Nephron (organoid): ENCODE data around the gene SIRT6.
"Not testable (repeated sequence)": the region's sequence is repeated elsewhere in the genome, so short reads cannot be mapped to it uniquely, and the experiment has no call there.

Experiments used
- H3K27ac Mint-ChIP-seq, 3 experiments: 2 replicates each; pipeline ENCODE4 v1.8.0; 2020; ENCODE audit warnings: mixed read lengths in 3 of 3, mild to moderate bottlenecking in 2 of 3, moderate library complexity in 1 of 3
- H3K27me3 Mint-ChIP-seq: 2 replicates; pipeline ENCODE4 v1.8.0; 2021; ENCODE audit warnings: low read depth, mild to moderate bottlenecking, moderate library complexity, mixed read lengths
- H3K36me3 Mint-ChIP-seq: 2 replicates; pipeline ENCODE4 v1.8.0; 2020; ENCODE audit warnings: low read depth, mixed read lengths
- H3K4me1 Mint-ChIP-seq: 2 replicates; pipeline ENCODE4 v1.8.0; 2020; ENCODE audit warnings: mixed read lengths
- H3K4me3 Mint-ChIP-seq, 3 experiments: 2 replicates each; pipeline ENCODE4 v1.8.0; 2020; ENCODE audit warnings: mild to moderate bottlenecking in 3 of 3, mixed read lengths in 3 of 3, moderate library complexity in 2 of 3
- H3K9me3 Mint-ChIP-seq: 2 replicates; pipeline ENCODE4 v1.8.0; 2020; ENCODE audit warnings: mixed read lengths
- TF ChIP-seq, protein P1 (sequence below), 3 experiments: fragments of 200-600 bp; sonication (generic); IDR thresholded peaks; one replicate each; pipeline ENCODE4 v1.5.0; 2021; ENCODE audit warnings: antibody characterized with exemption in 3 of 3; ENCODE audit not compliant: unreplicated experiment in 3 of 3

Gene SIRT6

GRCh38 chr19:4197228-4197624 lies 14.9 kb upstream of the SIRT6 start:
- Mint-ChIP-seq H3K27ac (no peak overlapping the region), H3K27me3 (peaks cover 89% of the 10 kb centered on the region), H3K4me1 (peaks cover 11% of the 10 kb centered on the region), H3K9me3 (peaks cover 6% of the 10 kb centered on the region), H3K36me3 (peaks cover 7% of the 10 kb centered on the region), H3K4me3 (peak overlapping the region; percentile 65 to 76 (median 76))
- TF ChIP-seq, protein P1, sequence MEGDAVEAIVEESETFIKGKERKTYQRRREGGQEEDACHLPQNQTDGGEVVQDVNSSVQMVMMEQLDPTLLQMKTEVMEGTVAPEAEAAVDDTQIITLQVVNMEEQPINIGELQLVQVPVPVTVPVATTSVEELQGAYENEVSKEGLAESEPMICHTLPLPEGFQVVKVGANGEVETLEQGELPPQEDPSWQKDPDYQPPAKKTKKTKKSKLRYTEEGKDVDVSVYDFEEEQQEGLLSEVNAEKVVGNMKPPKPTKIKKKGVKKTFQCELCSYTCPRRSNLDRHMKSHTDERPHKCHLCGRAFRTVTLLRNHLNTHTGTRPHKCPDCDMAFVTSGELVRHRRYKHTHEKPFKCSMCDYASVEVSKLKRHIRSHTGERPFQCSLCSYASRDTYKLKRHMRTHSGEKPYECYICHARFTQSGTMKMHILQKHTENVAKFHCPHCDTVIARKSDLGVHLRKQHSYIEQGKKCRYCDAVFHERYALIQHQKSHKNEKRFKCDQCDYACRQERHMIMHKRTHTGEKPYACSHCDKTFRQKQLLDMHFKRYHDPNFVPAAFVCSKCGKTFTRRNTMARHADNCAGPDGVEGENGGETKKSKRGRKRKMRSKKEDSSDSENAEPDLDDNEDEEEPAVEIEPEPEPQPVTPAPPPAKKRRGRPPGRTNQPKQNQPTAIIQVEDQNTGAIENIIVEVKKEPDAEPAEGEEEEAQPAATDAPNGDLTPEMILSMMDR (IDR thresholded peaks at IDR 0.05; ENCODE audit: unreplicated experiment in 3 of 3) = no peak

- peaks cover 6% of the 10 kb centered on the region for H3K9me3 Mint-ChIP-seq
- H3K27me3 Mint-ChIP-seq = peaks cover 83% of the 10 kb centered on the region
- peaks cover 7% of the 10 kb centered on the region for H3K36me3 Mint-ChIP-seq
- peaks cover 11% of the 10 kb centered on the region for H3K4me1 Mint-ChIP-seq
- no peak overlapping the region for H3K27ac Mint-ChIP-seq
- H3K4me3 Mint-ChIP-seq = peak overlapping the region; percentile 65 to 76 (median 76)
- TF ChIP-seq, protein P1 (IDR thresholded peaks at IDR 0.05; ENCODE audit: unreplicated experiment in 3 of 3) = no peak
Measured at GRCh38 chr19:4196587-4197148, 14.3 kb upstream of the SIRT6 start.

DNA sequence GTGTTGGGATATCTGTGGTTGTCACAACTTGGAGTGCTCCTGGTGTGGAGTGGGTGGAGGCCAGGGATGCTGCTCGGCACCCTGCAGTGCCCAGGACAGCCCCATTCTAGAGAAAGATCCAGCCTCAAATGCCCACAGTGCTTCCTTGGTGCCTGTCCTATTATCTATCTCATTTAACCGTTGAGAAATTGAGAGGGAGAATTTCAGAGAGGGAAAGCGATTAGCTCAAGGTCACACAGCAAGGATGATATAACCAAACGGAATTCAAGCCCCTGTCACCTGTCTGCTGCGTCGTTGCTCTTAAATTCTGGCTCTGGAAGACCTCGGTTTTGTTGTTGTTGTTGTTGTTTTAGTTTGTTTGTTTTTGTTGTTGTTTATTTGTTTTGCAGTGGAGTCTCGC lies 13.6 kb upstream of the SIRT6 start:
- TF ChIP-seq, protein P1 (IDR thresholded peaks at IDR 0.05; ENCODE audit: unreplicated experiment in 3 of 3) = no peak
- Mint-ChIP-seq H3K36me3 (peaks cover 7% of the 10 kb centered on the region), H3K9me3 (peaks cover 6% of the 10 kb centered on the region), H3K27me3 (peaks cover 77% of the 10 kb centered on the region), H3K4me3 (peak overlapping the region in 1 of 3 experiments; percentile 11), H3K4me1 (peaks cover 11% of the 10 kb centered on the region), H3K27ac (no peak overlapping the region)

DNA sequence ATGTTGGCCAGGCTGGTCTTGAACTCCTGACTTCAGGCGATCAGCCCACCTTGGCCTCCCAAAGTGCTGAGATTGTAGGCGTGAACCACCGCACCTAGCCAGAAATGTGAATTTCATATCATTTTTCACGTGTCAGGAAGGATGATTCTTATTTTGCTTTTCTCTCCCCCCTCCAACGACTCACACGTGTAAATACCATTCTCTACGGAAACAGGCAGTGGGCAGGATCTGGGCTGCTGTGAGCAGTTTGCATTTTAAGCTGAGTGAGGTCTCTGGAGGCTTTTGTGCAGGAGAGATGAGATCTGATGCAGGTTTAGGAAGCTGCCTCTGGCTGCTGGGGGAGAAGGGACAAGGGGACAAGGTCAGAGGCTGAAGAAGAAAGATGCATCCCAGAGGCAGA lies 12.0 kb upstream of the SIRT6 start:
- no peak overlapping the region for H3K4me3 Mint-ChIP-seq
- peaks cover 7% of the 10 kb centered on the region for H3K36me3 Mint-ChIP-seq
- no peak overlapping the region for H3K27ac Mint-ChIP-seq
- H3K9me3 Mint-ChIP-seq = peaks cover 6% of the 10 kb centered on the region
- H3K4me1 Mint-ChIP-seq = peaks cover 11% of the 10 kb centered on the region
- H3K27me3 Mint-ChIP-seq = peaks cover 63% of the 10 kb centered on the region
- TF ChIP-seq, protein P1 (IDR thresholded peaks at IDR 0.05; ENCODE audit: unreplicated experiment in 3 of 3) = no peak

GRCh38 chr19:4192537-4192936 lies 10.2 kb upstream of the SIRT6 start:
- not testable (repeated sequence) for H3K4me3 Mint-ChIP-seq, H3K9me3 Mint-ChIP-seq, H3K27ac Mint-ChIP-seq, H3K4me1 Mint-ChIP-seq, H3K36me3 Mint-ChIP-seq
- H3K27me3 Mint-ChIP-seq = peaks cover 48% of the 10 kb centered on the region

GRCh38 chr19:4189641-4190040 lies 7.3 kb upstream of the SIRT6 start:
- H3K9me3 Mint-ChIP-seq = no peaks in the 10 kb centered on the region
- H3K4me1 Mint-ChIP-seq = no peaks in the 10 kb centered on the region
- peaks cover 25% of the 10 kb centered on the region for H3K27me3 Mint-ChIP-seq
- no peaks in the 10 kb centered on the region for H3K36me3 Mint-ChIP-seq
- no peak overlapping the region for H3K4me3 Mint-ChIP-seq
- TF ChIP-seq, protein P1 (IDR thresholded peaks at IDR 0.05; ENCODE audit: unreplicated experiment in 3 of 3) = no peak
- H3K27ac Mint-ChIP-seq = no peak overlapping the region
